GM23338 (cell line): ENCODE measurements around the gene MTERF4. TPM values are rescaled to one million over a fixed set of nuclear protein-coding genes. Genes with fewer than 3 reads are reported as not detected.

ENCODE experiments used
- ATAC-seq: fragments of 200-7000 bp; cut with Tn5 transposase; 3 replicates; pipeline ENCODE4 v1.9.1; 2020
- DNase-seq: peaks from one replicate; pipeline ENCODE4 v3.0.0-alpha.2; 2015; ENCODE audit warnings: low spot score
- H2AFZ ChIP-seq: fragments of 200-600 bp; sonication (generic); 2 replicates; pipeline ENCODE4 v1.8.0; 2016; ENCODE audit warnings: antibody characterized with exemption, mild to moderate bottlenecking, moderate library complexity
- H3F3A ChIP-seq: fragments of 200-600 bp; sonication (generic); replicated peaks from 2 replicates; pipeline ENCODE4 v1.8.0; 2017; ENCODE audit warnings: antibody characterized with exemption, mixed run types, low read depth
- H3K27ac ChIP-seq: fragments of 200-600 bp; sonication (generic); 2 replicates; pipeline ENCODE4 v1.6.1; 2016; ENCODE audit warnings: low read depth
- H3K27me3 ChIP-seq: fragments of 200-600 bp; sonication (generic); 2 replicates; pipeline ENCODE4 v1.8.0; 2016; ENCODE audit warnings: mild to moderate bottlenecking, mixed run types, moderate library complexity; ENCODE audit not compliant: insufficient read depth
- H3K36me3 ChIP-seq: fragments of 200-600 bp; sonication (generic); 2 replicates; pipeline ENCODE4 v1.8.0; 2016; ENCODE audit warnings: mild to moderate bottlenecking; ENCODE audit not compliant: insufficient read depth
- H3K4me1 ChIP-seq: fragments of 200-600 bp; sonication (generic); 2 replicates; pipeline ENCODE4 v1.8.0; 2016; ENCODE audit warnings: mild to moderate bottlenecking, moderate library complexity; ENCODE audit not compliant: insufficient read depth
- H3K4me2 ChIP-seq: fragments of 200-600 bp; sonication (generic); 2 replicates; pipeline ENCODE4 v1.7.1; 2017; ENCODE audit warnings: mixed run types
- H3K4me3 ChIP-seq: fragments of 200-600 bp; sonication (generic); 2 replicates; pipeline ENCODE4 v1.6.1; 2016; ENCODE audit warnings: mixed run types
- H3K79me2 ChIP-seq: fragments of 200-600 bp; sonication (generic); replicated peaks from 2 replicates; pipeline ENCODE4 v1.8.0; 2017; ENCODE audit warnings: mild to moderate bottlenecking; ENCODE audit not compliant: insufficient read depth
- H3K9me2 ChIP-seq: fragments of 200-600 bp; sonication (generic); 2 replicates; pipeline ENCODE4 v1.8.0; 2017; ENCODE audit not compliant: insufficient read depth
- H4K20me1 ChIP-seq: fragments of 200-600 bp; sonication (generic); replicated peaks from 2 replicates; pipeline ENCODE4 v1.8.0; 2017; ENCODE audit warnings: mild to moderate bottlenecking; ENCODE audit not compliant: insufficient read depth
- H3K27ac Mint-ChIP-seq: 2 replicates; pipeline ENCODE4 v1.8.0; 2020; ENCODE audit warnings: inconsistent platforms, mild to moderate bottlenecking, moderate library complexity, mixed read lengths
- H3K27me3 Mint-ChIP-seq: 3 replicates; pipeline ENCODE4 v1.8.0; 2022; ENCODE audit warnings: low read depth, mild to moderate bottlenecking, moderate library complexity, mixed read lengths, inconsistent platforms; ENCODE audit not compliant: insufficient read depth, poor library complexity
- H3K36me3 Mint-ChIP-seq: 3 replicates; pipeline ENCODE4 v1.8.0; 2021; ENCODE audit warnings: low read depth, mild to moderate bottlenecking, inconsistent platforms, moderate library complexity, mixed read lengths
- H3K4me1 Mint-ChIP-seq: 3 replicates; pipeline ENCODE4 v1.8.0; 2020; ENCODE audit warnings: mild to moderate bottlenecking, inconsistent platforms, mixed read lengths
- H3K4me3 Mint-ChIP-seq: 3 replicates; pipeline ENCODE4 v1.8.0; 2021; ENCODE audit warnings: moderate library complexity, mild to moderate bottlenecking, inconsistent platforms, mixed read lengths
- H3K9me3 Mint-ChIP-seq: 3 replicates; pipeline ENCODE4 v1.8.0; 2020; ENCODE audit warnings: moderate library complexity, mild to moderate bottlenecking, inconsistent platforms, mixed read lengths
- CREB1 ChIP-seq: fragments of 250-450 bp; sonication (Bioruptor Pico); IDR thresholded peaks from 2 replicates; pipeline ENCODE4 v1.5.0; 2020; ENCODE audit warnings: low read depth, mild to moderate bottlenecking, moderate library complexity
- CTCF ChIP-seq, 2 experiments: fragments of 200-600 bp in 1 of 2; sonication (generic) in 1 of 2; conservative IDR thresholded peaks; 2 replicates each; pipeline versions ENCODE4 v1.5.1 to v1.6.1; 2016 to 2017; ENCODE audit warnings: antibody characterized with exemption in 2 of 2, low read depth in 2 of 2, mild to moderate bottlenecking in 2 of 2, moderate library complexity in 1 of 2
- ETS1 ChIP-seq: IDR thresholded peaks from 2 replicates; pipeline ENCODE4 v1.6.1; 2016; ENCODE audit warnings: antibody characterized with exemption
- EZH2 ChIP-seq: fragments of 200-600 bp; sonication (generic); IDR thresholded peaks from one replicate; pipeline ENCODE4 v1.8.0; 2017; ENCODE audit warnings: antibody characterized with exemption, mild to moderate bottlenecking, low read depth; ENCODE audit not compliant: unreplicated experiment
- EZH2phosphoT487 ChIP-seq: fragments of 200-600 bp; sonication (generic); IDR thresholded peaks from one replicate; pipeline ENCODE4 v1.8.1; 2018; ENCODE audit warnings: antibody characterized with exemption; ENCODE audit not compliant: unreplicated experiment
- JUNB ChIP-seq: IDR thresholded peaks from one replicate; pipeline ENCODE4 v1.6.1; 2016; ENCODE audit warnings: antibody characterized with exemption; ENCODE audit not compliant: unreplicated experiment
- NANOG ChIP-seq: IDR thresholded peaks from 2 replicates; pipeline ENCODE4 v1.6.1; 2016; ENCODE audit warnings: antibody characterized with exemption, borderline replicate concordance
- POLR2AphosphoS5 ChIP-seq: IDR thresholded peaks from 2 replicates; pipeline ENCODE4 v1.6.1; 2016; ENCODE audit warnings: antibody characterized with exemption, low read depth
- STAT1 ChIP-seq: IDR thresholded peaks from one replicate; pipeline ENCODE4 v1.6.1; 2016; ENCODE audit warnings: antibody characterized with exemption; ENCODE audit not compliant: unreplicated experiment
- ZNF114 ChIP-seq: fragments of 250-450 bp; sonication (Bioruptor Pico); IDR thresholded peaks from 2 replicates; pipeline ENCODE4 v1.5.0; 2020; ENCODE audit warnings: mild to moderate bottlenecking, moderate library complexity
- ZNF331 ChIP-seq: fragments of 250-450 bp; sonication (Bioruptor Pico); IDR thresholded peaks from 2 replicates; pipeline ENCODE4 v1.5.0; 2020; ENCODE audit warnings: low read depth, mild to moderate bottlenecking, moderate library complexity
- ZNF462 ChIP-seq: fragments of 250-450 bp; sonication (Bioruptor Pico); IDR thresholded peaks from 2 replicates; pipeline ENCODE4 v1.5.0; 2020; ENCODE audit warnings: mild to moderate bottlenecking, moderate library complexity
- polyA plus RNA-seq: library from polyadenylated mRNA; unstranded; fragments of >200 nt; fragmentation: Nextera tagmentation; extraction: Ambion mirVana; gene quantifications from 2 replicates; pipeline ENCODE4 v1.2.1, GENCODE V29; 2016
- total RNA-seq: library from RNA; depleted of rRNA; stranded (reverse); fragments of >200 nt; shearing (Covaris generic); gene quantifications from 2 replicates; pipeline ENCODE4 v1.2.3, GENCODE V29; 2014

The MTERF4 gene
- total and polyA plus RNA-seq, 2 experiments from 2014 or later = 15.3 to 63.6 TPM

GRCh38 chr2:241134711-241135110 is 32.6 kb upstream of the MTERF4 start:
- Mint-ChIP-seq H3K4me3 (no peak overlapping the region), H3K4me1 (no peaks in the 10 kb centered on the region), H3K27ac (no peak overlapping the region), H3K27me3 (no peaks in the 10 kb centered on the region), H3K36me3 (peaks cover 52% of the 10 kb centered on the region), H3K9me3 (no peaks in the 10 kb centered on the region)
- Histone ChIP-seq H3K4me3 (no peak overlapping the region), H3K27ac (no peak overlapping the region), H4K20me1 (no peaks in the 10 kb centered on the region), H3K4me2 (no peak overlapping the region), H3K9me2 (no peaks in the 10 kb centered on the region), H3F3A (no peaks in the 10 kb centered on the region), H3K4me1 (no peaks in the 10 kb centered on the region), H3K36me3 (peaks cover 10% of the 10 kb centered on the region), H3K79me2 (no peaks in the 10 kb centered on the region), H2AFZ (no peak overlapping the region), H3K27me3 (no peaks in the 10 kb centered on the region)
- ATAC-seq = no peak
- TF ChIP-seq POLR2AphosphoS5 (no peak), CREB1 (CRISPR knock-in tag) (no peak), EZH2 (no peak), ZNF114 (CRISPR knock-in tag) (no peak)
- no peak for DNase-seq

- H3K27ac Mint-ChIP-seq = no peak overlapping the region
- H3K4me2 ChIP-seq = no peak overlapping the region
- H3K4me1 Mint-ChIP-seq = no peaks in the 10 kb centered on the region
- peaks cover 10% of the 10 kb centered on the region for H3K36me3 ChIP-seq
- no peaks in the 10 kb centered on the region for H3K27me3 ChIP-seq
- H3K9me2 ChIP-seq = no peaks in the 10 kb centered on the region
- H2AFZ ChIP-seq = no peak overlapping the region
- no peaks in the 10 kb centered on the region for H3K27me3 Mint-ChIP-seq
- no peak for ATAC-seq
- no peaks in the 10 kb centered on the region for H3K79me2 ChIP-seq
- no peaks in the 10 kb centered on the region for H4K20me1 ChIP-seq
- H3K4me3 ChIP-seq = no peak overlapping the region
- DNase-seq = no peak
- H3F3A ChIP-seq = no peaks in the 10 kb centered on the region
- TF ChIP-seq EZH2 (no peak), EZH2phosphoT487 (no peak), ZNF331 (no peak), POLR2AphosphoS5 (no peak), JUNB (no peak), STAT1 (no peak), ZNF462 (CRISPR knock-in tag) (no peak), CTCF (conservative IDR thresholded peaks at IDR 0.05; ENCODE audit: low read depth in 2 of 2) (no peak), NANOG (no peak), ETS1 (no peak), ZNF114 (CRISPR knock-in tag) (no peak), CREB1 (CRISPR knock-in tag) (no peak)
- H3K4me1 ChIP-seq = no peaks in the 10 kb centered on the region
- no peak overlapping the region for H3K27ac ChIP-seq
- H3K4me3 Mint-ChIP-seq = no peak overlapping the region
- H3K36me3 Mint-ChIP-seq = peaks cover 41% of the 10 kb centered on the region
- no peaks in the 10 kb centered on the region for H3K9me3 Mint-ChIP-seq
Observed at GRCh38 chr2:241133436-241133820, 31.3 kb upstream of the MTERF4 start.
